HEK293 (cell line): ENCODE measurements around the gene EMD.
A peak's percentile ranks its signal among the peaks of the same experiment; 100 is the strongest.
"Not testable (repeated sequence)": the region's sequence is repeated elsewhere in the genome, so short reads cannot be mapped to it uniquely, and the experiment has no call there.

Experiments
- CTCF ChIA-PET: fragments of 350-600 bp; formaldehyde crosslinking; extraction: SDS; loops from one replicate; lab custom pipeline; 2021; ENCODE audit warnings: antibody characterized with exemption; lab: Yijun Ruan, JAX
- POLR2A ChIA-PET: fragments of 300-600 bp; formaldehyde crosslinking; extraction: SDS; loops from one replicate; lab custom pipeline; 2020; ENCODE audit warnings: antibody characterized with exemption, inconsistent platforms; lab: Yijun Ruan, JAX
- H3K27ac ChIP-seq: fragments of 200-500 bp; sonication (Bioruptor generic); 2 replicates; pipeline ENCODE4 v1.5.1; 2014; ENCODE audit warnings: low read depth, low read length, control low read depth, inconsistent platforms; ENCODE audit errors: extremely low read depth
- H3K36me3 ChIP-seq, 2 experiments: fragments of 200-500 bp in 1 of 2; sonication (Bioruptor generic) in 1 of 2; 1 replicate in 1 of 2; 2 replicates in 1 of 2; pipeline ENCODE4 v1.5.1; 2014 to 2017; ENCODE audit warnings: inconsistent platforms in 2 of 2, low read length in 2 of 2; ENCODE audit not compliant: control insufficient read depth in 2 of 2, insufficient read depth in 1 of 2
- H3K4me1 ChIP-seq: fragments of 200-500 bp; sonication (Bioruptor generic); 2 replicates; pipeline ENCODE4 v1.5.1; 2014; ENCODE audit warnings: mild to moderate bottlenecking, low read length, inconsistent platforms; ENCODE audit not compliant: control insufficient read depth, insufficient read depth
- H3K4me3 ChIP-seq: 2 replicates; pipeline ENCODE4 v1.5.1; 2011; ENCODE audit warnings: low read depth, mild to moderate bottlenecking, control low read depth, low read length, moderate library complexity
- H3K9me3 ChIP-seq: fragments of 200-500 bp; sonication (Bioruptor generic); 2 replicates; pipeline ENCODE4 v1.5.1; 2014; ENCODE audit warnings: low read depth, low read length, inconsistent platforms; ENCODE audit not compliant: control insufficient read depth, insufficient read depth
- GLIS1 ChIP-seq: fragments of 450-650 bp; formaldehyde crosslinking; IDR thresholded peaks from 2 replicates; pipeline ENCODE4 v1.5.1; 2016; ENCODE audit warnings: missing biosample characterization, missing genetic modification characterization
- KLF1 ChIP-seq: fragments of 450-650 bp; formaldehyde crosslinking; IDR thresholded peaks from 2 replicates; pipeline ENCODE4 v1.5.1; 2016; ENCODE audit warnings: missing biosample characterization, missing genetic modification characterization
- KLF8 ChIP-seq: fragments of 450-650 bp; formaldehyde crosslinking; IDR thresholded peaks from 2 replicates; pipeline ENCODE4 v1.5.1; 2016; ENCODE audit warnings: missing biosample characterization, missing genetic modification characterization
- ZNF221 ChIP-seq: fragments of 450-650 bp; formaldehyde crosslinking; IDR thresholded peaks from 2 replicates; pipeline ENCODE4 v1.5.1; 2017; ENCODE audit warnings: missing biosample characterization, missing genetic modification characterization, borderline replicate concordance
- ZNF266 ChIP-seq: fragments of 450-650 bp; formaldehyde crosslinking; IDR thresholded peaks from 2 replicates; pipeline ENCODE4 v1.5.1; 2016; ENCODE audit warnings: missing biosample characterization, missing genetic modification characterization, low read depth
- ZNF341 ChIP-seq: fragments of 450-650 bp; formaldehyde crosslinking; IDR thresholded peaks from 2 replicates; pipeline ENCODE4; 2016; ENCODE audit warnings: low read depth, missing biosample characterization, missing genetic modification characterization
- ZNF416 ChIP-seq: fragments of 450-650 bp; formaldehyde crosslinking; IDR thresholded peaks from 2 replicates; pipeline ENCODE4 v1.5.1; 2016; ENCODE audit warnings: missing biosample characterization, missing genetic modification characterization
- ZNF426 ChIP-seq: fragments of 450-650 bp; formaldehyde crosslinking; IDR thresholded peaks from 2 replicates; pipeline ENCODE4 v1.5.1; 2017; ENCODE audit warnings: missing biosample characterization, missing genetic modification characterization, mild to moderate bottlenecking, inconsistent platforms, moderate library complexity
- ZNF473 ChIP-seq: fragments of 450-650 bp; formaldehyde crosslinking; IDR thresholded peaks from 2 replicates; pipeline ENCODE4 v1.5.1; 2017; ENCODE audit warnings: missing biosample characterization, missing genetic modification characterization
- ZNF600 ChIP-seq: fragments of 450-650 bp; formaldehyde crosslinking; IDR thresholded peaks from 2 replicates; pipeline ENCODE4 v1.5.1; 2016; ENCODE audit warnings: missing biosample characterization, missing genetic modification characterization
- ZNF610 ChIP-seq: fragments of 450-650 bp; formaldehyde crosslinking; IDR thresholded peaks from 2 replicates; pipeline ENCODE4 v1.5.1; 2016; ENCODE audit warnings: missing biosample characterization, missing genetic modification characterization, borderline replicate concordance
- ZNF792 ChIP-seq: fragments of 450-650 bp; formaldehyde crosslinking; IDR thresholded peaks from 2 replicates; pipeline ENCODE4 v1.5.1; 2016; ENCODE audit warnings: missing biosample characterization, missing genetic modification characterization
- TF ChIP-seq, protein P1 (sequence below): fragments of 450-650 bp; formaldehyde crosslinking; IDR thresholded peaks from 2 replicates; pipeline ENCODE4 v1.5.1; 2016; ENCODE audit warnings: missing biosample characterization, missing genetic modification characterization
- TF ChIP-seq, protein P2 (sequence below): fragments of 450-650 bp; formaldehyde crosslinking; IDR thresholded peaks from 2 replicates; pipeline ENCODE4 v1.5.1; 2016; ENCODE audit warnings: missing biosample characterization, missing genetic modification characterization
- TF ChIP-seq, protein P3 (sequence below): fragments of 450-650 bp; formaldehyde crosslinking; IDR thresholded peaks from 2 replicates; pipeline ENCODE4 v1.5.1; 2016; ENCODE audit warnings: missing biosample characterization, missing genetic modification characterization
- TF ChIP-seq, protein P4 (sequence below): fragments of 450-650 bp; formaldehyde crosslinking; IDR thresholded peaks from 2 replicates; pipeline ENCODE4 v1.5.1; 2016; ENCODE audit warnings: missing biosample characterization, missing genetic modification characterization

EMD gene

DNA sequence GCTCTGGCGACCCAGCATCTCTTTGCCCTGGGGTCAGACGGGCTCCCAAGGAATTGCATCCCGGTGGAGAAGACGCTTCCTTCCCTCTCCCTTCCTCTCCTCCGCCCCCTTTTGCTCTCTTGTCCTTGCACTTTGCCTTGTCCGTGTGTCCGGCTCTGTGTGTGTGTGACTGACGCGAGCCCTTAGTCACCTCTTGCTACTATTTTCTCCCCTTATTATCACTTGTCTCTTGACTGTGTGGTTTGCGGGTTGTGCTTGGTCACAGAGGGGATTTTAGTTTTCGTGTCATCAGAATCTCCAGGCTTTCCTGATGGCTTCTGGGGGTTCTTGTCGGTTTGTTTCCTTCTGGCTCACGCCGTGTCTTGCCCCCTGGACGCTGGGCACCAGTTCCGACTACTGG is 36.0 kb upstream of the EMD start:
- CTCF ChIA-PET = not testable (repeated sequence)

DNA sequence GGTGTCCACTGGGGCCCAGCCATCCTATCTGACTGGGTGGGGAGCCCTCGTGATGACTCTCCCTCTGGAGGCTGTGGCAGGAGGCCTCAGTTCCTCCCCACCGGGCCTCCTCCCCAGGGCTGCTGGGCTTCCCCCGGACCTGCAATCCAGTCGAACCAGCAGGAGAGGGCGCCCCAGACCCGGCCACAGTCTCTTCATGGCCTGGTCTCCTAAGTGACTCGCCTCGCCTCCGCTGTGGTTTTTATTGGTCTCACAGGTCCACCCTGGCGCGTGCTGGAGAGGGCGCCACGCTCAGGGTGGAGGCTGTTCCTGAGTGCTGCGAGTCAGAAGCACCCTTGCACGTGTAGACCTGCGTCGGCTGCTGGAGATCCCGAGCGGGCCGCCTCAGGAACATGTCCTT is 35.5 kb upstream of the EMD start:
- H3K4me3 ChIP-seq, H3K9me3 ChIP-seq, POLR2A ChIA-PET, H3K4me1 ChIP-seq, H3K36me3 ChIP-seq, CTCF ChIA-PET, H3K27ac ChIP-seq: not testable (repeated sequence)

More for the DNA sequence above, 36.0 kb upstream of the EMD start:
- POLR2A ChIA-PET, H3K27ac ChIP-seq, H3K9me3 ChIP-seq, H3K4me3 ChIP-seq, H3K4me1 ChIP-seq, H3K36me3 ChIP-seq: not testable (repeated sequence)

DNA sequence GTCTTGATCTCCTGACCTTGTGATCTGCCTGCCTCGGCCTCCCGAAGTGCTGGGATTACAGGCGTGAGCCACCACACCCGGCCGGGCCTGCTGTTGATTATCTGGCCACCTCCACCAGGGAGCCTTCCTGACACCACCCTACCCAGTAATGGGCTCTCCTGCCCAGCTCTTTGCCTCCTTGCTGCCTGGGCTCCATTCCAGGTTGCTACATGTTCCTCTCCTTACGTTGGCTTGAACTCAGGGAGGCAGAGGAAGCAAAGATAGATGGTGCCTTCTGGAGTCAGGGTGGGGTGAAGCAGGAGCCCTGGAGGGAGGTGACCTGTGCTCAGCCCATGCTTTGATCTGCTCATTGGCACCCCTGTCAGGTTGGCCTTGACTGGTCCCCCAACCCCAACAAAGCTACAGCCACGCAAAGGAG is 31.0 kb upstream of the EMD start:
- ChIA-PET CTCF (interaction anchor here (0.6 kb wide), 1 partner anchor 17 kb away, joined by 3 read pairs; no protein-coding TSS in a partner anchor), POLR2A (interaction anchor here (1.0 to 2.4 kb wide), 6 partner anchors 7 to 25 kb away, joined by 3 to 12 read pairs (median 6); no protein-coding TSS in a partner anchor)
- peaks cover 0 to 51% of the 10 kb centered on the region in 2 experiments; a peak in 1 of 3 replicates for H3K36me3 ChIP-seq

DNA sequence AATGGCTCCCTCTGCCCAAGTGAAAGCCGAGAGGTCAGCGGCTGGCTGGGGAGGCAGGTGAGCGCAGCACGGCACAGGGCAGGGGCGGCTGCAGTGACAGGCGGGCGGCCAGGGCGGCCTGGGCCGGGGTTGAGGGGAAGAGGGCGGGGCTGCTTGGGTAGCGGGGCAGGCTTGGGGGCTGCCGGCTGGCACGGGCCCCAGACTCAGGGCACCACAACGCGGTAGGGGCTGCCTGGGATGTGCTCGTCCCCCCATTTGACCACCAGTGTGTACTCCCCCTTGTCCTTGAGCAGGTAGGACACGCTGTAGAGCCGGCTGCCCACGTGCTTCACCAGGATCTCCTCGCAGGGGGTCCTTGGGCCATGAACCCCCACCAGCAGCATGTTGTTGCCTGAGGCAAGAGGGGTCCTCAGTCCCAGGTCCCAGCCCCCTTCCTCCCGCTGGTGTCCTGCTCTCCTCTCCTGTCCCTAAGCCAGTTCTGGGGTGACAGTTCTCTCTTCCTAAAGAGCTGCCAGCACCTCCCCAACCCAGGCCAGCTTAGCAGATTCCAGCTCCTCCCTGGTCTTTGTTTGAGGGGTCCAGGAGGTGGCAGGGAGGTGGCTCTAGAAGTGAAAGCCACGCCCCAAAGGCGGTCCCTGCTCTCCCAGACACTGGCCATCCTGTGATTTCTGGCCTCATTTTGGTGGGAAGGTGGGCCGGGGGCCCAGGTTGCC is 30.3 kb upstream of the EMD start:
- no peaks in the 10 kb centered on the region for H3K9me3 ChIP-seq
- H3K27ac ChIP-seq = no peak overlapping the region
- CTCF ChIA-PET = no interaction called here
- TF ChIP-seq ZNF221 (no peak), ZNF341 (tag by site-specific recombination) (0 out of 2 replicates have a peak, but pooled peaks have one; percentile 28), ZNF426 (tag by site-specific recombination) (no peak), ZNF610 (tag by site-specific recombination) (no peak), ZNF600 (0 out of 2 replicates have a peak, but pooled peaks have one; percentile 16), ZNF473 (tag by site-specific recombination) (no peak), ZNF266 (tag by site-specific recombination) (no peak)
- TF ChIP-seq, protein P1, sequence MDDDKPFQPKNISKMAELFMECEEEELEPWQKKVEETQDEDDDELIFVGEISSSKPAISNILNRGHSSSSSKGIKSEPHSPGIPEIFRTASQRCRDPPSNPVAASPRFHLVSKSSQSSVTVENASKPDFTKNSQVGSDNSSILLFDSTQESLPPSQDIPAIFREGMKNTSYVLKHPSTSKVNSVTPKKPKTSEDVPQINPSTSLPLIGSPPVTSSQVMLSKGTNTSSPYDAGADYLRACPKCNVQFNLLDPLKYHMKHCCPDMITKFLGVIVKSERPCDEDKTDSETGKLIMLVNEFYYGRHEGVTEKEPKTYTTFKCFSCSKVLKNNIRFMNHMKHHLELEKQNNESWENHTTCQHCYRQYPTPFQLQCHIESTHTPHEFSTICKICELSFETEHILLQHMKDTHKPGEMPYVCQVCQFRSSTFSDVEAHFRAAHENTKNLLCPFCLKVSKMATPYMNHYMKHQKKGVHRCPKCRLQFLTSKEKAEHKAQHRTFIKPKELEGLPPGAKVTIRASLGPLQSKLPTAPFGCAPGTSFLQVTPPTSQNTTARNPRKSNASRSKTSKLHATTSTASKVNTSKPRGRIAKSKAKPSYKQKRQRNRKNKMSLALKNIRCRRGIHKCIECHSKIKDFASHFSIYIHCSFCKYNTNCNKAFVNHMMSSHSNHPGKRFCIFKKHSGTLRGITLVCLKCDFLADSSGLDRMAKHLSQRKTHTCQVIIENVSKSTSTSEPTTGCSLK = no peak
- TF ChIP-seq, protein P2, sequence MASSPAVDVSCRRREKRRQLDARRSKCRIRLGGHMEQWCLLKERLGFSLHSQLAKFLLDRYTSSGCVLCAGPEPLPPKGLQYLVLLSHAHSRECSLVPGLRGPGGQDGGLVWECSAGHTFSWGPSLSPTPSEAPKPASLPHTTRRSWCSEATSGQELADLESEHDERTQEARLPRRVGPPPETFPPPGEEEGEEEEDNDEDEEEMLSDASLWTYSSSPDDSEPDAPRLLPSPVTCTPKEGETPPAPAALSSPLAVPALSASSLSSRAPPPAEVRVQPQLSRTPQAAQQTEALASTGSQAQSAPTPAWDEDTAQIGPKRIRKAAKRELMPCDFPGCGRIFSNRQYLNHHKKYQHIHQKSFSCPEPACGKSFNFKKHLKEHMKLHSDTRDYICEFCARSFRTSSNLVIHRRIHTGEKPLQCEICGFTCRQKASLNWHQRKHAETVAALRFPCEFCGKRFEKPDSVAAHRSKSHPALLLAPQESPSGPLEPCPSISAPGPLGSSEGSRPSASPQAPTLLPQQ (tag by site-specific recombination) = no peak
- no peak overlapping the region for H3K4me3 ChIP-seq
- POLR2A ChIA-PET = interaction anchor here (0.9 to 2.4 kb wide), 6 partner anchors 9 to 35 kb away, joined by 3 to 12 read pairs (median 6); no protein-coding TSS in a partner anchor
- H3K36me3 ChIP-seq = peaks cover 0 to 58% of the 10 kb centered on the region in 2 experiments; a peak in 1 of 3 replicates
- no peaks in the 10 kb centered on the region for H3K4me1 ChIP-seq

More for the DNA sequence above, 31.0 kb upstream of the EMD start:
- Histone ChIP-seq H3K4me1 (no peaks in the 10 kb centered on the region), H3K4me3 (no peak overlapping the region), H3K9me3 (no peaks in the 10 kb centered on the region), H3K27ac (no peak overlapping the region)
- TF ChIP-seq ZNF792 (tag by site-specific recombination) = no peak
- TF ChIP-seq, protein P3, sequence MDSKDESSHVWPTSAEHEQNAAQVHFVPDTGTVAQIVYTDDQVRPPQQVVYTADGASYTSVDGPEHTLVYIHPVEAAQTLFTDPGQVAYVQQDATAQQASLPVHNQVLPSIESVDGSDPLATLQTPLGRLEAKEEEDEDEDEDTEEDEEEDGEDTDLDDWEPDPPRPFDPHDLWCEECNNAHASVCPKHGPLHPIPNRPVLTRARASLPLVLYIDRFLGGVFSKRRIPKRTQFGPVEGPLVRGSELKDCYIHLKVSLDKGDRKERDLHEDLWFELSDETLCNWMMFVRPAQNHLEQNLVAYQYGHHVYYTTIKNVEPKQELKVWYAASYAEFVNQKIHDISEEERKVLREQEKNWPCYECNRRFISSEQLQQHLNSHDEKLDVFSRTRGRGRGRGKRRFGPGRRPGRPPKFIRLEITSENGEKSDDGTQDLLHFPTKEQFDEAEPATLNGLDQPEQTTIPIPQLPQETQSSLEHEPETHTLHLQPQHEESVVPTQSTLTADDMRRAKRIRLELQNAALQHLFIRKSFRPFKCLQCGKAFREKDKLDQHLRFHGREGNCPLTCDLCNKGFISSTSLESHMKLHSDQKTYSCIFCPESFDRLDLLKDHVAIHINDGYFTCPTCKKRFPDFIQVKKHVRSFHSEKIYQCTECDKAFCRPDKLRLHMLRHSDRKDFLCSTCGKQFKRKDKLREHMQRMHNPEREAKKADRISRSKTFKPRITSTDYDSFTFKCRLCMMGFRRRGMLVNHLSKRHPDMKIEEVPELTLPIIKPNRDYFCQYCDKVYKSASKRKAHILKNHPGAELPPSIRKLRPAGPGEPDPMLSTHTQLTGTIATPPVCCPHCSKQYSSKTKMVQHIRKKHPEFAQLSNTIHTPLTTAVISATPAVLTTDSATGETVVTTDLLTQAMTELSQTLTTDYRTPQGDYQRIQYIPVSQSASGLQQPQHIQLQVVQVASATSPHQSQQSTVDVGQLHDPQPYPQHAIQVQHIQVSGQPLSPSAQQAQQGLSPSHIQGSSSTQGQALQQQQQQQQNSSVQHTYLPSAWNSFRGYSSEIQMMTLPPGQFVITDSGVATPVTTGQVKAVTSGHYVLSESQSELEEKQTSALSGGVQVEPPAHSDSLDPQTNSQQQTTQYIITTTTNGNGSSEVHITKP (tag by site-specific recombination) = peak; percentile 49; the same call in 1 of the 2 replicates
- peak; percentile 63 for TF ChIP-seq KLF1 (tag by site-specific recombination)
- TF ChIP-seq GLIS1 (tag by site-specific recombination) = peak; percentile 8; the same call in 1 of the 2 replicates
- peak; percentile 44; the same call in 1 of the 2 replicates for TF ChIP-seq KLF8
- TF ChIP-seq, protein P4, sequence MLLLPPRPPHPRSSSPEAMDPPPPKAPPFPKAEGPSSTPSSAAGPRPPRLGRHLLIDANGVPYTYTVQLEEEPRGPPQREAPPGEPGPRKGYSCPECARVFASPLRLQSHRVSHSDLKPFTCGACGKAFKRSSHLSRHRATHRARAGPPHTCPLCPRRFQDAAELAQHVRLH = peak; percentile 71
- TF ChIP-seq ZNF416 = no peak
